Glutamatergic neuron (in vitro differentiated cells): ENCODE measurements around the gene CDC42BPA. TPM values are rescaled to one million over a fixed set of nuclear protein-coding genes. Genes with fewer than 3 reads are reported as not detected.

Source experiments
- DNase-seq: peaks from one replicate; pipeline ENCODE4 v3.0.0; 2022
- H3K27ac Mint-ChIP-seq: one replicate; pipeline ENCODE4 v1.8.0; 2020; ENCODE audit warnings: mild to moderate bottlenecking, mixed read lengths, inconsistent platforms; ENCODE audit not compliant: unreplicated experiment
- H3K27me3 Mint-ChIP-seq: one replicate; pipeline ENCODE4 v1.8.0; 2020; ENCODE audit warnings: mild to moderate bottlenecking, moderate library complexity, mixed read lengths, inconsistent platforms; ENCODE audit not compliant: unreplicated experiment
- H3K36me3 Mint-ChIP-seq: one replicate; pipeline ENCODE4 v1.8.0; 2020; ENCODE audit warnings: mild to moderate bottlenecking, mixed read lengths, inconsistent platforms; ENCODE audit not compliant: unreplicated experiment
- H3K4me1 Mint-ChIP-seq: one replicate; pipeline ENCODE4 v1.8.0; 2020; ENCODE audit warnings: mild to moderate bottlenecking, low read depth, mixed read lengths, inconsistent platforms; ENCODE audit not compliant: unreplicated experiment
- H3K4me3 Mint-ChIP-seq: one replicate; pipeline ENCODE4 v1.8.0; 2020; ENCODE audit warnings: mild to moderate bottlenecking, mixed read lengths, inconsistent platforms; ENCODE audit not compliant: unreplicated experiment
- H3K9me3 Mint-ChIP-seq: one replicate; pipeline ENCODE4 v1.8.0; 2020; ENCODE audit warnings: mild to moderate bottlenecking, moderate library complexity, mixed read lengths, inconsistent platforms; ENCODE audit not compliant: unreplicated experiment
- CTCF ChIP-seq: fragments of 200-600 bp; sonication (generic); IDR thresholded peaks from one replicate; pipeline ENCODE4 v1.5.0; 2021; ENCODE audit not compliant: partially characterized antibody, unreplicated experiment
- total RNA-seq: library from RNA; stranded (reverse); fragmentation: NEBNext Ultra II Directional; extraction: Animal tissue kit (Norgen Biotek cat#: 25700); gene quantifications from one replicate; pipeline ENCODE4 v1.2.1, GENCODE V29; 2021; ENCODE audit not compliant: unreplicated experiment

Gene CDC42BPA
- total RNA-seq, 1 donor from 2014 or later: 66.0 TPM

- Mint-ChIP-seq H3K4me1 (peaks cover 2% of the 10 kb centered on the region), H3K27me3 (no peaks in the 10 kb centered on the region), H3K4me3 (no peak overlapping the region), H3K9me3 (no peaks in the 10 kb centered on the region), H3K27ac (no peak overlapping the region), H3K36me3 (no peaks in the 10 kb centered on the region)
- no peak for DNase-seq
- no peak for TF ChIP-seq CTCF
These were observed 281.2 kb downstream of the CDC42BPA start for GRCh38 chr1:227037121-227037520.

- no peak for TF ChIP-seq CTCF
- DNase-seq: no peak
- Mint-ChIP-seq H3K27ac (no peak overlapping the region), H3K9me3 (no peaks in the 10 kb centered on the region), H3K4me1 (peaks cover 2% of the 10 kb centered on the region), H3K36me3 (no peaks in the 10 kb centered on the region), H3K27me3 (no peaks in the 10 kb centered on the region), H3K4me3 (no peak overlapping the region)
These were observed 283.0 kb downstream of the CDC42BPA start for GRCh38 chr1:227035316-227035715.

- H3K27me3 Mint-ChIP-seq: no peaks in the 10 kb centered on the region
- H3K4me3 Mint-ChIP-seq: no peak overlapping the region
- no peaks in the 10 kb centered on the region for H3K36me3 Mint-ChIP-seq
- peaks cover 2% of the 10 kb centered on the region for H3K4me1 Mint-ChIP-seq
- no peak overlapping the region for H3K27ac Mint-ChIP-seq
- no peak for DNase-seq
- no peaks in the 10 kb centered on the region for H3K9me3 Mint-ChIP-seq
- TF ChIP-seq CTCF: no peak
These were observed 284.4 kb downstream of the CDC42BPA start for GRCh38 chr1:227033880-227034279.

GRCh38 chr1:227032396-227032795 lies 285.9 kb downstream of the CDC42BPA start:
- DNase-seq: no peak
- no peaks in the 10 kb centered on the region for H3K36me3 Mint-ChIP-seq
- H3K27ac Mint-ChIP-seq: no peak overlapping the region
- no peak for TF ChIP-seq CTCF
- H3K27me3 Mint-ChIP-seq: no peaks in the 10 kb centered on the region
- H3K4me3 Mint-ChIP-seq: no peak overlapping the region
- peaks cover 2% of the 10 kb centered on the region for H3K4me1 Mint-ChIP-seq
- no peaks in the 10 kb centered on the region for H3K9me3 Mint-ChIP-seq

GRCh38 chr1:227016990-227017389 lies 301.3 kb downstream of the CDC42BPA start:
- no peak overlapping the region for H3K27ac Mint-ChIP-seq
- H3K36me3 Mint-ChIP-seq: peaks cover 30% of the 10 kb centered on the region
- no peak for TF ChIP-seq CTCF
- H3K9me3 Mint-ChIP-seq: peaks cover 5% of the 10 kb centered on the region
- no peaks in the 10 kb centered on the region for H3K4me1 Mint-ChIP-seq
- no peak for DNase-seq
- H3K4me3 Mint-ChIP-seq: no peak overlapping the region
- H3K27me3 Mint-ChIP-seq: no peaks in the 10 kb centered on the region
